ENCODE measurements around the gene CFAP20. TPM values are rescaled to one million over a fixed set of nuclear protein-coding genes. Genes with fewer than 3 reads are reported as not detected.
A peak's percentile ranks its signal among the peaks of the same experiment; 100 is the strongest.

Gene CFAP20
- 10 to 100 TPM; 63.4 to 75.9 (median 67.7) TPM for polyA plus RNA-seq (ENCODE audit: insufficient read length in 4 of 4)

- peak; percentile 94 to 98 (median 98) for DNase-seq (ENCODE audit: low read depth in 4 of 4, low spot score in 2 of 4)
Measured at GRCh38 chr16:58129097-58129936, at the start of gene CFAP20. Gene CFAP20 (minus strand): TSS chr16:58129381. CDS start chr16:58129115, 266 bp downstream.

GRCh38 chr16:58177353-58177710 lies 48.2 kb upstream of the CFAP20 start:
- DNase-seq (ENCODE audit: low read depth in 4 of 4, low spot score in 2 of 4) = no peak

- no peak for DNase-seq (ENCODE audit: low read depth in 4 of 4, low spot score in 2 of 4)
Measured at GRCh38 chr16:58176608-58177352, 47.6 kb upstream of the CFAP20 start.

- DNase-seq (ENCODE audit: low read depth in 4 of 4, low spot score in 2 of 4) = no peak
Measured at GRCh38 chr16:58170223-58170622, 41.0 kb upstream of the CFAP20 start.

- no peak for DNase-seq (ENCODE audit: low read depth in 4 of 4, low spot score in 2 of 4)
Measured at GRCh38 chr16:58160855-58161254, 31.7 kb upstream of the CFAP20 start.

GRCh38 chr16:58158725-58159124 lies 29.5 kb upstream of the CFAP20 start:
- no peak for DNase-seq (ENCODE audit: low read depth in 4 of 4, low spot score in 2 of 4)

- peak; percentile 14 to 32 (median 26) for DNase-seq (ENCODE audit: low read depth in 4 of 4, low spot score in 2 of 4)
Measured at GRCh38 chr16:58157951-58158540, 28.9 kb upstream of the CFAP20 start.

GRCh38 chr16:58157239-58157638 lies 28.1 kb upstream of the CFAP20 start:
- DNase-seq (ENCODE audit: low read depth in 4 of 4, low spot score in 2 of 4) = no peak

GRCh38 chr16:58155839-58156238 lies 26.7 kb upstream of the CFAP20 start:
- DNase-seq (ENCODE audit: low read depth in 4 of 4, low spot score in 2 of 4) = no peak

- no peak for DNase-seq (ENCODE audit: low read depth in 4 of 4, low spot score in 2 of 4)
Measured at GRCh38 chr16:58154345-58154744, 25.2 kb upstream of the CFAP20 start.

- DNase-seq (ENCODE audit: low read depth in 4 of 4, low spot score in 2 of 4) = no peak
Measured at GRCh38 chr16:58152246-58152868, 23.2 kb upstream of the CFAP20 start.

- DNase-seq (ENCODE audit: low read depth in 4 of 4, low spot score in 2 of 4) = no peak
Measured at GRCh38 chr16:58148526-58148925, 19.3 kb upstream of the CFAP20 start.

- no peak for DNase-seq (ENCODE audit: low read depth in 4 of 4, low spot score in 2 of 4)
Measured at GRCh38 chr16:58148099-58148498, 18.9 kb upstream of the CFAP20 start.

GRCh38 chr16:58138852-58139251 lies 9.7 kb upstream of the CFAP20 start:
- no peak for DNase-seq (ENCODE audit: low read depth in 4 of 4, low spot score in 2 of 4)

- no peak for DNase-seq (ENCODE audit: low read depth in 4 of 4, low spot score in 2 of 4)
Measured at GRCh38 chr16:58137581-58137980, 8.4 kb upstream of the CFAP20 start.

GRCh38 chr16:58128711-58129096 lies 477 bp downstream of the CFAP20 start:
- DNase-seq (ENCODE audit: low read depth in 4 of 4, low spot score in 2 of 4) = no peak

GRCh38 chr16:58128181-58128631 lies 975 bp downstream of the CFAP20 start:
- DNase-seq (ENCODE audit: low read depth in 4 of 4, low spot score in 2 of 4) = no peak

GRCh38 chr16:58127634-58128033 lies 1.5 kb downstream of the CFAP20 start:
- DNase-seq (ENCODE audit: low read depth in 4 of 4, low spot score in 2 of 4) = no peak

GRCh38 chr16:58127033-58127556 lies 2.1 kb downstream of the CFAP20 start:
- no peak for DNase-seq (ENCODE audit: low read depth in 4 of 4, low spot score in 2 of 4)

- DNase-seq (ENCODE audit: low read depth in 4 of 4, low spot score in 2 of 4) = no peak
Measured at GRCh38 chr16:58126451-58126961, 2.7 kb downstream of the CFAP20 start.

All from left renal cortex interstitium (tissue), 4 donors.